ENCODE results near the gene ADAM12. TPM values are rescaled to one million over a fixed set of nuclear protein-coding genes. Genes with fewer than 3 reads are reported as not detected.

Gene ADAM12
- total and polyA plus RNA-seq, 11 donors, result 0.04 to 11.2 (median 0.82) TPM; not detected in 1

DNA sequence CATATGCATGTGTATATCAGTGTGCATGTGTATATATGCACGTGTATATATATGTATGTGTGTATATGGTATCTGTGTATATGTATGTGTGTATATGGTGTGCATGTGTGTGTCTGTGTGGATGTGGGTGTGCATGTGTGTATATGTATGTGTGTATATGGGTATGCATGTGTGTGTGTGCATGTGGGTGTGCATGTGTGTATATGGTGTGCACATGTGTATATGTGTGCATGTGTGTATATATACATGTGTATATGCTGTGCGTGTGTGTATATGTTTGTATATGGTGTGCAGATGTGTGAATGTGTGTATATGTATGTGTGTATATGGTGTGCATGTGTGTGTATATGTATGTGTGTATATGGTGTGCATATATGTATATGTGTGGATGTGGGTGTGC is 245.2 kb downstream of the ADAM12 start:
- Histone ChIP-seq H3K4me3 (no peak overlapping the region), H3K27me3 (peaks cover 0 to 4% (median 0%) of the 10 kb centered on the region in 9 donors), H3K9me3 (peaks cover 0 to under 1% (median 0%) of the 10 kb centered on the region in 12 donors), H3K27ac (no peak overlapping the region), H3K36me3 (no peaks in the 10 kb centered on the region), H3K4me1 (peaks cover 0 to 3% (median 0%) of the 10 kb centered on the region in 12 donors)
- no peak for ATAC-seq
- intact Hi-C loops (cut with DNase I), result no loop called here
- WGBS, 4 donors, result 92 to 100% (median 94%) methylated on average over 2 of the region's 2 CpGs
- TF ChIP-seq POLR2A (IDR thresholded peaks at IDR 0.05), result no peak
- TF ChIP-seq CTCF (IDR thresholded peaks at IDR 0.05), result no peak
- DNase-seq, result no peak

GRCh38 chr10:126140746-126141273 is 247.5 kb downstream of the ADAM12 start:
- Histone ChIP-seq H3K9me3 (peaks cover 0 to 6% (median 0%) of the 10 kb centered on the region in 12 donors), H3K4me1 (peaks cover 0 to 10% (median 0%) of the 10 kb centered on the region in 12 donors), H3K36me3 (no peaks in the 10 kb centered on the region), H3K27me3 (peaks cover 0 to 4% (median 0%) of the 10 kb centered on the region in 9 donors), H3K27ac (no peak overlapping the region), H3K4me3 (no peak overlapping the region)
- 74 to 91% (median 87%) methylated on average over 4 of the region's 4 CpGs for WGBS, 4 donors
- ATAC-seq (no peak), DNase-seq (no peak)
- intact Hi-C loops (cut with DNase I), result no loop called here
- TF ChIP-seq CTCF (IDR thresholded peaks at IDR 0.05) (no peak), POLR2A (IDR thresholded peaks at IDR 0.05) (no peak)

GRCh38 chr10:126137562-126138221 is 250.6 kb downstream of the ADAM12 start:
- no peak for ATAC-seq
- WGBS, 4 donors, result 71 to 83% (median 80%) methylated on average over 4 of the region's 4 CpGs
- intact Hi-C loops (cut with DNase I), result no loop called here

More at GRCh38 chr10:126137562-126138221, 250.6 kb downstream of the ADAM12 start:
- Histone ChIP-seq H3K27me3 (peaks cover 0 to 4% (median 0%) of the 10 kb centered on the region in 9 donors), H3K4me3 (no peak overlapping the region), H3K36me3 (no peaks in the 10 kb centered on the region), H3K27ac (no peak overlapping the region), H3K9me3 (peaks cover 0 to 6% (median 0%) of the 10 kb centered on the region in 12 donors), H3K4me1 (peaks cover 0 to 29% (median 1%) of the 10 kb centered on the region in 12 donors)
- no peak for DNase-seq
- TF ChIP-seq POLR2A (IDR thresholded peaks at IDR 0.05) (no peak), CTCF (IDR thresholded peaks at IDR 0.05) (no peak)
